IMR-90 (cell line): ENCODE data around the gene SCNN1B. TPM values are rescaled to one million over a fixed set of nuclear protein-coding genes. Genes with fewer than 3 reads are reported as not detected.

ENCODE experiments used
- ATAC-seq: fragments of 200-7000 bp; cut with Tn5 transposase; 2 replicates; pipeline ENCODE4 v1.9.1; 2020; ENCODE audit warnings: low read depth, mild to moderate bottlenecking, moderate library complexity
- BruUV-seq: library from RNA; stranded (reverse); fragments of 400-500 nt; replicated peaks from 2 replicates; lab custom pipeline; 2021; lab: Mats Ljungman, UMichigan
- CTCF ChIA-PET: fragments of 300-600 bp; formaldehyde crosslinking; extraction: SDS; loops from one replicate; lab custom pipeline; 2021; ENCODE audit warnings: antibody characterized with exemption; lab: Yijun Ruan, JAX
- POLR2A ChIA-PET: fragments of 300-600 bp; sonication (Branson Sonifier 250); formaldehyde crosslinking; loops from one replicate; lab custom pipeline; 2022; ENCODE audit warnings: antibody characterized with exemption; ENCODE audit not compliant: unreplicated experiment; lab: Charles Lee
- DNase-seq: peaks from one replicate; pipeline ENCODE4 v3.0.0; 2013
- H2AFZ ChIP-seq: replicated peaks from 2 replicates; pipeline ENCODE3; 2013; ENCODE audit warnings: low read length, mild to moderate bottlenecking; ENCODE audit not compliant: poor library complexity
- H2AK5ac ChIP-seq: 2 replicates; pipeline ENCODE4 v1.6.1; 2013; ENCODE audit warnings: low read depth, low read length, inconsistent platforms
- H2AK9ac ChIP-seq: replicated peaks from 2 replicates; pipeline ENCODE3; 2013; ENCODE audit warnings: mild to moderate bottlenecking, low read depth, low read length, moderate library complexity; ENCODE audit not compliant: poor library complexity
- H2BK120ac ChIP-seq: 2 replicates; pipeline ENCODE4 v1.6.1; 2013; ENCODE audit warnings: low read depth, low read length, inconsistent platforms
- H2BK15ac ChIP-seq: 3 replicates; pipeline ENCODE4 v1.6.1; 2013; ENCODE audit warnings: low read depth, low read length, inconsistent platforms
- H2BK20ac ChIP-seq: 2 replicates; pipeline ENCODE4 v1.6.1; 2013; ENCODE audit warnings: low read depth, mild to moderate bottlenecking, inconsistent platforms, low read length, moderate library complexity
- H2BK5ac ChIP-seq: 2 replicates; pipeline ENCODE4 v1.6.1; 2013; ENCODE audit warnings: mild to moderate bottlenecking, low read depth, low read length, inconsistent platforms; ENCODE audit not compliant: poor library complexity, severe bottlenecking
- H3K14ac ChIP-seq: replicated peaks from 2 replicates; pipeline ENCODE4 v1.6.1; 2013; ENCODE audit warnings: low read depth, low read length, inconsistent platforms
- H3K18ac ChIP-seq: 2 replicates; pipeline ENCODE4 v1.6.1; 2013; ENCODE audit warnings: low read depth, low read length, control low read depth
- H3K23ac ChIP-seq: 2 replicates; pipeline ENCODE4 v1.6.1; 2013; ENCODE audit warnings: low read depth, low read length, inconsistent platforms
- H3K27ac ChIP-seq: 2 replicates; pipeline ENCODE4 v1.5.1; 2013; ENCODE audit warnings: mild to moderate bottlenecking, control low read depth, low read length; ENCODE audit not compliant: insufficient read depth
- H3K27me3 ChIP-seq: 2 replicates; pipeline ENCODE4 v1.6.1; 2013; ENCODE audit warnings: low read length; ENCODE audit not compliant: control insufficient read depth, insufficient read depth
- H3K36me3 ChIP-seq: 2 replicates; pipeline ENCODE4 v1.6.1; 2013; ENCODE audit warnings: low read length, mixed read lengths; ENCODE audit not compliant: control insufficient read depth, insufficient read depth
- H3K4ac ChIP-seq: 2 replicates; pipeline ENCODE4 v1.6.1; 2013; ENCODE audit warnings: low read depth, low read length, inconsistent platforms
- H3K4me1 ChIP-seq: 2 replicates; pipeline ENCODE4 v1.6.1; 2013; ENCODE audit warnings: low read length, mixed read lengths; ENCODE audit not compliant: control insufficient read depth, insufficient read depth
- H3K4me2 ChIP-seq: 2 replicates; pipeline ENCODE4 v1.6.1; 2013; ENCODE audit warnings: low read depth, mild to moderate bottlenecking, control low read depth, low read length, moderate library complexity
- H3K4me3 ChIP-seq: 2 replicates; pipeline ENCODE4 v1.5.1; 2013; ENCODE audit warnings: low read depth, mild to moderate bottlenecking, control low read depth, low read length, moderate library complexity; ENCODE audit not compliant: insufficient read depth
- H3K56ac ChIP-seq: 2 replicates; pipeline ENCODE4 v1.6.1; 2013; ENCODE audit warnings: low read length, inconsistent platforms; ENCODE audit not compliant: insufficient read depth; ENCODE audit errors: extremely low read depth
- H3K79me1 ChIP-seq, 2 experiments: 2 replicates each; pipeline ENCODE4 v1.6.1; 2013; ENCODE audit warnings: low read length in 2 of 2, inconsistent platforms in 1 of 2, low read depth in 1 of 2
- H3K9ac ChIP-seq: 2 replicates; pipeline ENCODE4 v1.6.1; 2013; ENCODE audit warnings: low read depth, low read length, control low read depth
- H3K9me1 ChIP-seq: 2 replicates; pipeline ENCODE4 v1.6.1; 2013; ENCODE audit warnings: low read length, inconsistent platforms; ENCODE audit not compliant: insufficient read depth
- H3K9me3 ChIP-seq: 2 replicates; pipeline ENCODE4 v1.6.1; 2013; ENCODE audit warnings: low read length; ENCODE audit not compliant: control insufficient read depth, insufficient read depth
- H4K20me1 ChIP-seq: 2 replicates; pipeline ENCODE4 v1.6.1; 2013; ENCODE audit warnings: low read length, inconsistent platforms; ENCODE audit not compliant: insufficient read depth
- H4K5ac ChIP-seq: 2 replicates; pipeline ENCODE4 v1.6.1; 2013; ENCODE audit warnings: mild to moderate bottlenecking, low read depth, low read length, control low read depth
- H4K8ac ChIP-seq, 2 experiments: 2 replicates each; pipeline ENCODE4 v1.6.1; 2013; ENCODE audit warnings: low read depth in 2 of 2, low read length in 2 of 2, control low read depth in 1 of 2, inconsistent platforms in 1 of 2
- H4K91ac ChIP-seq: 2 replicates; pipeline ENCODE4 v1.6.1; 2013; ENCODE audit warnings: low read depth, low read length, inconsistent platforms; ENCODE audit not compliant: insufficient read depth
- BHLHE40 ChIP-seq: fragments of 150-350 bp; IDR thresholded peaks from 2 replicates; pipeline ENCODE4 v1.6.1; 2016; ENCODE audit warnings: mild to moderate bottlenecking, low read depth, low read length
- CEBPB ChIP-seq: IDR thresholded peaks from 2 replicates; pipeline ENCODE4 v1.6.1; 2012; ENCODE audit warnings: low read depth, low read length, improper control_type of control experiment
- CHD1 ChIP-seq: IDR thresholded peaks from 2 replicates; pipeline ENCODE4 v1.6.1; 2012; ENCODE audit warnings: low read depth, low read length, improper control_type of control experiment
- CTCF ChIP-seq: conservative IDR thresholded peaks from 2 replicates; pipeline ENCODE4 v1.5.1; 2012; ENCODE audit warnings: mild to moderate bottlenecking, low read depth, low read length, improper control_type of control experiment
- ELK1 ChIP-seq: fragments of 150-350 bp; IDR thresholded peaks from 2 replicates; pipeline ENCODE4 v1.6.1; 2016; ENCODE audit warnings: low read depth, mild to moderate bottlenecking, low read length, moderate library complexity, borderline replicate concordance
- FOS ChIP-seq: fragments of 150-350 bp; IDR thresholded peaks from 2 replicates; pipeline ENCODE4 v1.6.1; 2016; ENCODE audit warnings: low read depth, low read length
- MAFK ChIP-seq: IDR thresholded peaks from 2 replicates; pipeline ENCODE4 v1.6.1; 2012; ENCODE audit warnings: low read depth, low read length, improper control_type of control experiment
- MAZ ChIP-seq: IDR thresholded peaks from 2 replicates; pipeline ENCODE4 v1.6.1; 2012; ENCODE audit warnings: low read depth, mild to moderate bottlenecking, low read length, improper control_type of control experiment, moderate library complexity, borderline replicate concordance
- MXI1 ChIP-seq: IDR thresholded peaks from 2 replicates; pipeline ENCODE4 v1.6.1; 2012; ENCODE audit warnings: low read depth, mild to moderate bottlenecking, low read length, moderate library complexity, borderline replicate concordance
- NFE2L2 ChIP-seq: fragments of 150-350 bp; IDR thresholded peaks from 2 replicates; pipeline ENCODE4 v1.6.1; 2016; ENCODE audit warnings: low read depth, mild to moderate bottlenecking, low read length
- POLR2A ChIP-seq: IDR thresholded peaks from 2 replicates; pipeline ENCODE4 v1.6.1; 2012; ENCODE audit warnings: mild to moderate bottlenecking, low read depth, low read length
- RAD21 ChIP-seq: IDR thresholded peaks from 2 replicates; pipeline ENCODE4 v1.6.1; 2012; ENCODE audit warnings: low read length, improper control_type of control experiment
- RCOR1 ChIP-seq: IDR thresholded peaks from 2 replicates; pipeline ENCODE4 v1.6.1; 2012; ENCODE audit warnings: mild to moderate bottlenecking, low read length, improper control_type of control experiment; ENCODE audit not compliant: insufficient replicate concordance
- RFX5 ChIP-seq: IDR thresholded peaks from 2 replicates; pipeline ENCODE4 v1.8.0; 2012; ENCODE audit warnings: low read depth, mild to moderate bottlenecking, low read length, moderate library complexity
- SMC3 ChIP-seq: fragments of 150-350 bp; IDR thresholded peaks from 2 replicates; pipeline ENCODE4 v1.6.1; 2016; ENCODE audit warnings: low read depth, mild to moderate bottlenecking, antibody characterized with exemption, low read length, moderate library complexity
- USF2 ChIP-seq: fragments of 150-350 bp; IDR thresholded peaks from 2 replicates; pipeline ENCODE4 v1.6.1; 2017; ENCODE audit warnings: mild to moderate bottlenecking, antibody characterized with exemption, low read length, low read depth
- WGBS, 2 experiments: methylation state at CpG; one replicate each; pipeline versions ENCODE4 v1.1.5 to v1.1.7; 2013; ENCODE audit warnings: missing lambda C conversion rate in 2 of 2; ENCODE audit not compliant: insufficient read length in 1 of 2; ENCODE audit errors: extremely low coverage in 2 of 2; 5-methylcytosine and 5-hydroxymethylcytosine counted together
- dilution Hi-C: fragments of 300-500 bp; cut with HindIII; formaldehyde crosslinking; loops from one replicate; pipeline ENCODE4 v1.14.3; 2018; ENCODE audit warnings: low sequenced_read_pairs; ENCODE audit not compliant: unreplicated experiment
- in situ Hi-C: fragments of 300-500 bp; cut with MboI; formaldehyde crosslinking; loops from 3 replicates; pipeline ENCODE4 v1.14.3; 2019; ENCODE audit warnings: low sequenced_read_pairs, inconsistent platforms, mixed read lengths
- intact Hi-C: fragments of 100-400 bp; cut with micrococcal nuclease; formaldehyde crosslinking; loops from 2 replicates; pipeline ENCODE4 v1.10.0; 2022
- polyA plus RNA-seq, 3 experiments: library from polyadenylated mRNA; depleted of rRNA; stranded (reverse); fragments of >200 nt; gene quantifications; 2 replicates each; pipeline ENCODE4 v1.2.3, GENCODE V29; 2012; ENCODE audit warnings: low replicate concordance in 1 of 3
- total RNA-seq: library from RNA; depleted of rRNA; stranded (reverse); fragments of >200 nt; gene quantifications from 2 replicates; pipeline ENCODE4 v1.2.3, GENCODE V29; 2012

SCNN1B gene
- total and polyA plus RNA-seq, 2 of the 4 experiments (the other 2 are of a cell fraction), result not detected

GRCh38 chr16:23334950-23335349 is 32.8 kb downstream of the SCNN1B start:
- no peak overlapping the region for H3K23ac ChIP-seq
- no peak overlapping the region for H2AFZ ChIP-seq
- no peak overlapping the region for H2BK20ac ChIP-seq
- no peaks in the 10 kb centered on the region for H3K79me1 ChIP-seq
- no peak for DNase-seq
- no TSS peak for BruUV-seq
- no peak overlapping the region for H2BK120ac ChIP-seq
- no peaks in the 10 kb centered on the region for H3K4me1 ChIP-seq
- H3K9me3 ChIP-seq, result no peaks in the 10 kb centered on the region
- no peak overlapping the region for H4K5ac ChIP-seq
- ATAC-seq, result no peak
- intact Hi-C loops, result no loop called here
- no peak overlapping the region for H3K56ac ChIP-seq
- in situ Hi-C loops, result no loop called here
- no peak overlapping the region for H2BK15ac ChIP-seq
- no peaks in the 10 kb centered on the region for H3K9me1 ChIP-seq
- ChIA-PET CTCF (interaction anchor here (0.8 kb wide), 1 partner anchor 87 kb away, joined by 4 read pairs; no protein-coding TSS in a partner anchor), POLR2A (no interaction called here)
- no peak overlapping the region for H2BK5ac ChIP-seq
- WGBS, 2 experiments, result no CpG with 5 or more reads among the region's 1 CpG
- H3K4me3 ChIP-seq, result no peak overlapping the region
- no peak overlapping the region for H3K14ac ChIP-seq
- TF ChIP-seq USF2 (no peak), SMC3 (no peak), MAZ (no peak), POLR2A (no peak), MXI1 (no peak), CHD1 (no peak), NFE2L2 (no peak), CEBPB (no peak), FOS (no peak), BHLHE40 (no peak), MAFK (no peak), ELK1 (no peak), RAD21 (no peak), RFX5 (no peak), RCOR1 (no peak), CTCF (no peak)
- no peak overlapping the region for H3K9ac ChIP-seq
- no peaks in the 10 kb centered on the region for H4K20me1 ChIP-seq
- no peaks in the 10 kb centered on the region for H3K27me3 ChIP-seq
- dilution Hi-C loops, result no loop called here
- no peak overlapping the region for H3K4ac ChIP-seq
- no peak overlapping the region for H3K27ac ChIP-seq
- H3K36me3 ChIP-seq, result no peaks in the 10 kb centered on the region
- H2AK9ac ChIP-seq, result no peak overlapping the region
- H3K18ac ChIP-seq, result no peak overlapping the region
- H3K4me2 ChIP-seq, result no peak overlapping the region
- H2AK5ac ChIP-seq, result no peak overlapping the region
- H4K91ac ChIP-seq, result no peak overlapping the region
- H4K8ac ChIP-seq, result no peak overlapping the region
